ENCODE data around the gene AIFM3. TPM values are rescaled to one million over a fixed set of nuclear protein-coding genes. Genes with fewer than 3 reads are reported as not detected.

The AIFM3 gene
- total and polyA plus RNA-seq, 2 donors (not counting 1 experiment from before 2014, with no cell fraction given), result 3.0 to 6.0 TPM

DNA sequence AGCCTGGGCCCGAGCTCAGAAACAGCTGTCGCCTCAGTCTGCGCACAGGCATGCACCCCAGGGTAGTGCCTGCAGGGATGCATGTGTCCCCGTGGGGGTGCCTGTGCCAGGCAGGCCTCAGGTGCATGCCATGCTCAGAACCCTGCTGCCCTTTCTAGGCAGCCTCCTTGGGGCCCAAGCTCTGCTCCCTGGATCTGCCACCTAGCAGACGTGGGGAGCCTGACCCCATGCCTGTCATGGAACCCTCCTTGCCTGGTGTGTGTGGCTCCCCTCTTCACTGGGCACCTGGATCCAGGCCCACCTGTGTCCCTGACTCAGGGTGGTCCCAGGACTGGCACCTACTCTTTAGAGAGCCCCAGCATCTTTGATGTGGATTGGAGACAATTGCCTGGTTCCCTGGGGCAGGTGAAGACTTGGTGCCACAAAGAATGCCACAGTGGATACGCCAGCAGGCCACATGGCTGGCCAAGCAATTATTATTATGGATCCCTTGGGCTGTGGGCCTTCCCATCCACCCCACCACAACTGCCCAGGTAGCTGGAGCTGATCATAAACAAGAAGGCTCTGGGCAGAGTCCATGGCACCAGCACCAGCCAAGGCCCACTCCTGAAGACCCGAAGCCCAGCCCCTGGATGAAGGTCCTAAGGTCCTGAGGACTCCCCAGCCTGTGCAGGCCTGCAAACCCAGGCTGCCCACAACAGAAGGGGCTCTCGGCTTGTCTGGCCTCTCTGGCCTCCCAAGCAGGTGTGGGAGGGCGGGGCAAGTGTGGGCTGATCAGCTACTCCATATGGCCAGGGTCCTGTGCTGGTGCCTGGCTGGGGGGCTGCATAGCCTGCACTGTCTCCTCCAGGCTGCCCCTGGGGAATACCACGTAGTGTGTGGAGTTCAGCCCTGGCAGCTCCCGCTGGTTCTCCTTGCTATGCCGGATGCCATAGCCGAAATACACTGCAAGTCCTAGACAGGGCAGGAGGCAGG lies 61.5 kb downstream of the AIFM3 start:
- ATAC-seq (ENCODE audit: low read depth) (no peak), DNase-seq (no peak)
- ChIA-PET POLR2A (no interaction called here), CTCF (no interaction called here)
- no peak overlapping the region for H2AFZ ChIP-seq (ENCODE audit: insufficient read depth, low read depth, low read length, poor library complexity, severe bottlenecking)
- peaks cover 36% of the 10 kb centered on the region for H3K27me3 Mint-ChIP-seq
- intact Hi-C loops (cut with micrococcal nuclease), result no loop called here
- peaks cover 0 to 3% (median 0%) of the 10 kb centered on the region in 3 donors for H3K9me3 ChIP-seq (ENCODE audit: control extremely low read depth in 1 of 3, control insufficient read depth in 2 of 3, insufficient read depth in 1 of 3, low read length in 2 of 3)
- no peaks in the 10 kb centered on the region for H3K79me2 ChIP-seq (ENCODE audit: control insufficient read depth, insufficient read depth, low read length)
- no peak overlapping the region for H3K4me3 Mint-ChIP-seq
- H3K4me2 ChIP-seq (replicated peaks; ENCODE audit: low read depth, low read length, poor library complexity, severe bottlenecking), result no peak overlapping the region
- H3K27me3 ChIP-seq (replicated peaks in 1 of 4; ENCODE audit: control extremely low read depth in 1 of 4, control insufficient read depth in 3 of 4, insufficient read depth in 4 of 4, low read length in 3 of 4), result peaks cover 0 to 31% (median 8%) of the 10 kb centered on the region in 4 experiments
- H3K9me3 Mint-ChIP-seq (ENCODE audit: insufficient read depth), result no peaks in the 10 kb centered on the region
- H3K36me3 ChIP-seq (replicated peaks in 1 of 2; ENCODE audit: control extremely low read depth in 1 of 2, control insufficient read depth in 1 of 2, extremely low read depth in 1 of 2, insufficient read depth in 2 of 2, low read length in 1 of 2), result no peaks in the 10 kb centered on the region
- peaks cover 5% of the 10 kb centered on the region for H3K4me1 Mint-ChIP-seq
- 89% methylated on average over 13 of the region's 13 CpGs for WGBS (ENCODE audit: insufficient coverage)
- no peak for TF ChIP-seq EZH2 (IDR thresholded peaks at IDR 0.05; ENCODE audit: borderline replicate concordance, insufficient read depth, low read depth, low read length, poor library complexity, severe bottlenecking)
- TF ChIP-seq, protein P1, sequence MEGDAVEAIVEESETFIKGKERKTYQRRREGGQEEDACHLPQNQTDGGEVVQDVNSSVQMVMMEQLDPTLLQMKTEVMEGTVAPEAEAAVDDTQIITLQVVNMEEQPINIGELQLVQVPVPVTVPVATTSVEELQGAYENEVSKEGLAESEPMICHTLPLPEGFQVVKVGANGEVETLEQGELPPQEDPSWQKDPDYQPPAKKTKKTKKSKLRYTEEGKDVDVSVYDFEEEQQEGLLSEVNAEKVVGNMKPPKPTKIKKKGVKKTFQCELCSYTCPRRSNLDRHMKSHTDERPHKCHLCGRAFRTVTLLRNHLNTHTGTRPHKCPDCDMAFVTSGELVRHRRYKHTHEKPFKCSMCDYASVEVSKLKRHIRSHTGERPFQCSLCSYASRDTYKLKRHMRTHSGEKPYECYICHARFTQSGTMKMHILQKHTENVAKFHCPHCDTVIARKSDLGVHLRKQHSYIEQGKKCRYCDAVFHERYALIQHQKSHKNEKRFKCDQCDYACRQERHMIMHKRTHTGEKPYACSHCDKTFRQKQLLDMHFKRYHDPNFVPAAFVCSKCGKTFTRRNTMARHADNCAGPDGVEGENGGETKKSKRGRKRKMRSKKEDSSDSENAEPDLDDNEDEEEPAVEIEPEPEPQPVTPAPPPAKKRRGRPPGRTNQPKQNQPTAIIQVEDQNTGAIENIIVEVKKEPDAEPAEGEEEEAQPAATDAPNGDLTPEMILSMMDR (IDR thresholded peaks at IDR 0.05), result no peak
- no peak overlapping the region for H3K9ac ChIP-seq (ENCODE audit: low read length)
- peaks cover 3 to 6% of the 10 kb centered on the region in 2 donors for H3K4me1 ChIP-seq (ENCODE audit: control insufficient read depth in 2 of 2, insufficient read depth in 2 of 2, low read length in 2 of 2)
- no peak overlapping the region for H3K27ac Mint-ChIP-seq
- no peak overlapping the region for H3K4me3 ChIP-seq (ENCODE audit: control extremely low read depth in 1 of 5, extremely low read depth in 1 of 5, insufficient read depth in 1 of 5, low read depth in 2 of 5, low read length in 4 of 5)
- H4K20me1 ChIP-seq (ENCODE audit: control insufficient read depth, insufficient read depth, low read length, poor library complexity, severe bottlenecking), result no peaks in the 10 kb centered on the region
- H3K27ac ChIP-seq (ENCODE audit: low read length in 2 of 2), result no peak overlapping the region

DNA sequence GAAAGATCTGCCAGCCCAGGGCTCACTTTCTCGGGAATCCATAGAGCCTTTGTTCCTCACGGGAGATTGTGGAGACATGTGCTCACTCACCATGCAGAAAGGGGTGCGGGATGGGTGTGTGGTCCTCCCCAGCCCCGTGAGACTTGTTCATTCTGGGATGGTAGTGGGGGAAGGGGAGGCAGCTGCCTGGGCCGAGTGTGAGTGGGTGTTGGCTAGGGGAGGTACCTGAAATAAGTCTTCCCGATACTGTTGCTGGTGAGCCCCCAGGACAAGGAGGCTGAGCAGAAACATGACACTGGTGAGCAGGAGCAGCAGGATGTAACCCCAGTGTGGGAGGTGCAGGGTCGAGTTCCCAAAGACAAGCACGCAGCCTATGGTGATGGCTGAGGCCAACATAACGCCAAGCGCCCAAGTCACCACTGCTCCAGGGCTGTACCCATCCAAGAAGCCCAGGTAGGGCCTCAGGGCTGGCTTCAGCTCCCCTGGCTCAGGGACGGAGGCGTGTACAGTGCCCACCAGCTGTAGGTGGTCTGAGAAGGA lies 62.5 kb downstream of the AIFM3 start:
- ChIA-PET POLR2A (no interaction called here), CTCF (no interaction called here)
- Histone ChIP-seq H3K9ac (ENCODE audit: low read length) (no peak overlapping the region), H3K4me1 (ENCODE audit: control insufficient read depth in 2 of 2, insufficient read depth in 2 of 2, low read length in 2 of 2) (peaks cover 3 to 6% of the 10 kb centered on the region in 2 donors), H3K27me3 (replicated peaks in 1 of 4; ENCODE audit: control extremely low read depth in 1 of 4, control insufficient read depth in 3 of 4, insufficient read depth in 4 of 4, low read length in 3 of 4) (peaks cover 0 to 31% (median 8%) of the 10 kb centered on the region in 4 experiments), H3K4me2 (replicated peaks; ENCODE audit: low read depth, low read length, poor library complexity, severe bottlenecking) (no peak overlapping the region), H4K20me1 (ENCODE audit: control insufficient read depth, insufficient read depth, low read length, poor library complexity, severe bottlenecking) (no peaks in the 10 kb centered on the region), H3K79me2 (ENCODE audit: control insufficient read depth, insufficient read depth, low read length) (no peaks in the 10 kb centered on the region), H3K27ac (ENCODE audit: low read length in 2 of 2) (no peak overlapping the region), H3K4me3 (ENCODE audit: control extremely low read depth in 1 of 5, extremely low read depth in 1 of 5, insufficient read depth in 1 of 5, low read depth in 2 of 5, low read length in 4 of 5) (no peak overlapping the region), H2AFZ (ENCODE audit: insufficient read depth, low read depth, low read length, poor library complexity, severe bottlenecking) (no peak overlapping the region), H3K36me3 (replicated peaks in 1 of 2; ENCODE audit: control extremely low read depth in 1 of 2, control insufficient read depth in 1 of 2, extremely low read depth in 1 of 2, insufficient read depth in 2 of 2, low read length in 1 of 2) (no peaks in the 10 kb centered on the region), H3K9me3 (ENCODE audit: control extremely low read depth in 1 of 3, control insufficient read depth in 2 of 3, insufficient read depth in 1 of 3, low read length in 2 of 3) (peaks cover 0 to 3% (median 0%) of the 10 kb centered on the region in 3 donors)
- TF ChIP-seq, protein P1 (IDR thresholded peaks at IDR 0.05), result no peak
- TF ChIP-seq EZH2 (IDR thresholded peaks at IDR 0.05; ENCODE audit: borderline replicate concordance, insufficient read depth, low read depth, low read length, poor library complexity, severe bottlenecking), result no peak
- intact Hi-C loops (cut with micrococcal nuclease), result no loop called here
- no peak for DNase-seq
- ATAC-seq (ENCODE audit: low read depth), result no peak
- Mint-ChIP-seq H3K9me3 (ENCODE audit: insufficient read depth) (no peaks in the 10 kb centered on the region), H3K27me3 (peaks cover 40% of the 10 kb centered on the region), H3K4me3 (no peak overlapping the region), H3K4me1 (peaks cover 5% of the 10 kb centered on the region), H3K27ac (no peak overlapping the region)
- WGBS (ENCODE audit: insufficient coverage), result 86% methylated on average over 12 of the region's 12 CpGs
